ENCODE data around the gene MACROD2.

MACROD2 gene

GRCh38 chr20:15091421-15092037, 1096.2 kb downstream of the MACROD2 start:
- Histone ChIP-seq H3K9me3 (ENCODE audit: low read length) (peaks cover 1% of the 10 kb centered on the region), H3K36me3 (ENCODE audit: insufficient read depth, low read length) (no peaks in the 10 kb centered on the region), H3K27me3 (ENCODE audit: insufficient read depth, low read length) (no peaks in the 10 kb centered on the region), H3K4me3 (ENCODE audit: low read length) (no peak overlapping the region), H2AFZ (ENCODE audit: low read depth, low read length) (no peak overlapping the region), H3K4me1 (ENCODE audit: insufficient read depth, low read length) (no peaks in the 10 kb centered on the region)

GRCh38 chr20:15098351-15098750, 1103.0 kb downstream of the MACROD2 start:
- Histone ChIP-seq H2AFZ (ENCODE audit: low read depth, low read length) (no peak overlapping the region), H3K27me3 (ENCODE audit: insufficient read depth, low read length) (no peaks in the 10 kb centered on the region), H3K9me3 (ENCODE audit: low read length) (peaks cover 3% of the 10 kb centered on the region), H3K4me3 (ENCODE audit: low read length) (no peak overlapping the region), H3K4me1 (ENCODE audit: insufficient read depth, low read length) (no peaks in the 10 kb centered on the region), H3K36me3 (ENCODE audit: insufficient read depth, low read length) (no peaks in the 10 kb centered on the region)

- Histone ChIP-seq H3K4me3 (ENCODE audit: low read length) (no peak overlapping the region), H3K36me3 (ENCODE audit: insufficient read depth, low read length) (no peaks in the 10 kb centered on the region), H3K27me3 (ENCODE audit: insufficient read depth, low read length) (no peaks in the 10 kb centered on the region), H3K4me1 (ENCODE audit: insufficient read depth, low read length) (no peaks in the 10 kb centered on the region), H2AFZ (ENCODE audit: low read depth, low read length) (no peak overlapping the region), H3K9me3 (ENCODE audit: low read length) (peaks cover 3% of the 10 kb centered on the region)
Measured at GRCh38 chr20:15099130-15099529, 1103.8 kb downstream of the MACROD2 start.

GRCh38 chr20:15100506-15101160, 1105.3 kb downstream of the MACROD2 start:
- Histone ChIP-seq H3K4me1 (ENCODE audit: insufficient read depth, low read length) (no peaks in the 10 kb centered on the region), H3K9me3 (ENCODE audit: low read length) (peaks cover 3% of the 10 kb centered on the region), H3K27me3 (ENCODE audit: insufficient read depth, low read length) (no peaks in the 10 kb centered on the region), H2AFZ (ENCODE audit: low read depth, low read length) (no peak overlapping the region), H3K36me3 (ENCODE audit: insufficient read depth, low read length) (no peaks in the 10 kb centered on the region), H3K4me3 (ENCODE audit: low read length) (no peak overlapping the region)

GRCh38 chr20:15107931-15108330, 1112.6 kb downstream of the MACROD2 start:
- Histone ChIP-seq H3K36me3 (ENCODE audit: insufficient read depth, low read length) (no peaks in the 10 kb centered on the region), H3K27me3 (ENCODE audit: insufficient read depth, low read length) (no peaks in the 10 kb centered on the region), H2AFZ (ENCODE audit: low read depth, low read length) (no peak overlapping the region), H3K4me1 (ENCODE audit: insufficient read depth, low read length) (peaks cover 5% of the 10 kb centered on the region), H3K9me3 (ENCODE audit: low read length) (no peaks in the 10 kb centered on the region), H3K4me3 (ENCODE audit: low read length) (no peak overlapping the region)

- H3K27me3 ChIP-seq (ENCODE audit: insufficient read depth, low read length) = no peaks in the 10 kb centered on the region
- H3K4me1 ChIP-seq (ENCODE audit: insufficient read depth, low read length) = peaks cover 5% of the 10 kb centered on the region
- H3K36me3 ChIP-seq (ENCODE audit: insufficient read depth, low read length) = no peaks in the 10 kb centered on the region
- no peak overlapping the region for H3K4me3 ChIP-seq (ENCODE audit: low read length)
- no peaks in the 10 kb centered on the region for H3K9me3 ChIP-seq (ENCODE audit: low read length)
- H2AFZ ChIP-seq (ENCODE audit: low read depth, low read length) = no peak overlapping the region
Measured at GRCh38 chr20:15109494-15109893, 1114.2 kb downstream of the MACROD2 start.

GRCh38 chr20:15111654-15112053, 1116.3 kb downstream of the MACROD2 start:
- H3K9me3 ChIP-seq (ENCODE audit: low read length) = no peaks in the 10 kb centered on the region
- no peaks in the 10 kb centered on the region for H3K27me3 ChIP-seq (ENCODE audit: insufficient read depth, low read length)
- H3K36me3 ChIP-seq (ENCODE audit: insufficient read depth, low read length) = no peaks in the 10 kb centered on the region
- peaks cover 5% of the 10 kb centered on the region for H3K4me1 ChIP-seq (ENCODE audit: insufficient read depth, low read length)
- H2AFZ ChIP-seq (ENCODE audit: low read depth, low read length) = no peak overlapping the region
- H3K4me3 ChIP-seq (ENCODE audit: low read length) = no peak overlapping the region

- Histone ChIP-seq H2AFZ (ENCODE audit: low read depth, low read length) (no peak overlapping the region), H3K9me3 (ENCODE audit: low read length) (no peaks in the 10 kb centered on the region), H3K27me3 (ENCODE audit: insufficient read depth, low read length) (no peaks in the 10 kb centered on the region), H3K36me3 (ENCODE audit: insufficient read depth, low read length) (no peaks in the 10 kb centered on the region), H3K4me3 (ENCODE audit: low read length) (no peak overlapping the region), H3K4me1 (ENCODE audit: insufficient read depth, low read length) (peaks cover 5% of the 10 kb centered on the region)
Measured at GRCh38 chr20:15113144-15113773, 1117.9 kb downstream of the MACROD2 start.

- no peaks in the 10 kb centered on the region for H3K27me3 ChIP-seq (ENCODE audit: insufficient read depth, low read length)
Measured at GRCh38 chr20:15119852-15120487, 1124.7 kb downstream of the MACROD2 start.

GRCh38 chr20:15122613-15123012, 1127.3 kb downstream of the MACROD2 start:
- no peaks in the 10 kb centered on the region for H3K27me3 ChIP-seq (ENCODE audit: insufficient read depth, low read length)
- H2AFZ ChIP-seq (ENCODE audit: low read depth, low read length) = no peak overlapping the region
- no peak overlapping the region for H3K4me3 ChIP-seq (ENCODE audit: low read length)
- H3K4me1 ChIP-seq (ENCODE audit: insufficient read depth, low read length) = no peaks in the 10 kb centered on the region
- no peaks in the 10 kb centered on the region for H3K9me3 ChIP-seq (ENCODE audit: low read length)
- no peaks in the 10 kb centered on the region for H3K36me3 ChIP-seq (ENCODE audit: insufficient read depth, low read length)

More at GRCh38 chr20:15119852-15120487, 1124.7 kb downstream of the MACROD2 start:
- Histone ChIP-seq H3K9me3 (ENCODE audit: low read length) (no peaks in the 10 kb centered on the region), H3K4me1 (ENCODE audit: insufficient read depth, low read length) (no peaks in the 10 kb centered on the region), H2AFZ (ENCODE audit: low read depth, low read length) (no peak overlapping the region), H3K36me3 (ENCODE audit: insufficient read depth, low read length) (no peaks in the 10 kb centered on the region), H3K4me3 (ENCODE audit: low read length) (no peak overlapping the region)

GRCh38 chr20:15131176-15131575, 1135.9 kb downstream of the MACROD2 start:
- Histone ChIP-seq H3K36me3 (ENCODE audit: insufficient read depth, low read length) (no peaks in the 10 kb centered on the region), H3K27me3 (ENCODE audit: insufficient read depth, low read length) (no peaks in the 10 kb centered on the region), H3K4me1 (ENCODE audit: insufficient read depth, low read length) (no peaks in the 10 kb centered on the region), H2AFZ (ENCODE audit: low read depth, low read length) (no peak overlapping the region), H3K4me3 (ENCODE audit: low read length) (no peak overlapping the region), H3K9me3 (ENCODE audit: low read length) (no peaks in the 10 kb centered on the region)

GRCh38 chr20:15138548-15139126, 1143.3 kb downstream of the MACROD2 start:
- H2AFZ ChIP-seq (ENCODE audit: low read depth, low read length) = no peak overlapping the region
- no peaks in the 10 kb centered on the region for H3K36me3 ChIP-seq (ENCODE audit: insufficient read depth, low read length)
- H3K9me3 ChIP-seq (ENCODE audit: low read length) = no peaks in the 10 kb centered on the region
- no peaks in the 10 kb centered on the region for H3K27me3 ChIP-seq (ENCODE audit: insufficient read depth, low read length)
- H3K4me1 ChIP-seq (ENCODE audit: insufficient read depth, low read length) = no peaks in the 10 kb centered on the region
- no peak overlapping the region for H3K4me3 ChIP-seq (ENCODE audit: low read length)

- Histone ChIP-seq H3K4me3 (ENCODE audit: low read length) (no peak overlapping the region), H3K27me3 (ENCODE audit: insufficient read depth, low read length) (no peaks in the 10 kb centered on the region), H3K9me3 (ENCODE audit: low read length) (no peaks in the 10 kb centered on the region), H3K36me3 (ENCODE audit: insufficient read depth, low read length) (no peaks in the 10 kb centered on the region), H3K4me1 (ENCODE audit: insufficient read depth, low read length) (no peaks in the 10 kb centered on the region), H2AFZ (ENCODE audit: low read depth, low read length) (no peak overlapping the region)
Measured at GRCh38 chr20:15139522-15139921, 1144.2 kb downstream of the MACROD2 start.
